Thoracic aorta (tissue), 2 donors: ENCODE data around the gene FSD1. TPM values are rescaled to one million over a fixed set of nuclear protein-coding genes. Genes with fewer than 3 reads are reported as not detected.

ENCODE experiments used
- ATAC-seq: fragments of 150-250 bp; one replicate; pipeline ENCODE4 v1.8.0; 2017; ENCODE audit warnings: low read depth; ENCODE audit not compliant: insufficient number of reproducible peaks, low FRiP score
- DNase-seq: peaks from one replicate; pipeline ENCODE4 v3.0.0-alpha.2; 2020; ENCODE audit warnings: low spot score
- H3K27ac ChIP-seq, 2 donors: fragments of 200-600 bp; sonication (generic); 1 replicate in 1 of 2; 2 replicates in 1 of 2; pipeline ENCODE4 v1.5.1; 2016; ENCODE audit warnings: mild to moderate bottlenecking in 2 of 2, moderate library complexity in 2 of 2
- H3K27me3 ChIP-seq: fragments of 200-600 bp; sonication (generic); replicated peaks from 2 replicates; pipeline ENCODE4 v1.6.0; 2016; ENCODE audit warnings: mild to moderate bottlenecking; ENCODE audit not compliant: insufficient read depth
- H3K36me3 ChIP-seq: fragments of 200-600 bp; sonication (generic); one replicate; pipeline ENCODE4 v1.5.1; 2016
- H3K4me1 ChIP-seq, 2 donors: fragments of 200-600 bp; sonication (generic); 1 replicate in 1 of 2; 2 replicates in 1 of 2; pipeline versions ENCODE4 v1.5.1 to v1.6.0; 2016; ENCODE audit warnings: low read depth in 2 of 2, mild to moderate bottlenecking in 1 of 2; ENCODE audit not compliant: control insufficient read depth in 1 of 2
- H3K4me3 ChIP-seq: fragments of 200-600 bp; sonication (generic); 2 replicates; pipeline ENCODE4 v1.5.1; 2016; ENCODE audit warnings: mild to moderate bottlenecking
- H3K9me3 ChIP-seq: fragments of 200-600 bp; sonication (generic); 2 replicates; pipeline ENCODE4 v1.5.1; 2016
- total RNA-seq, 2 donors: library from RNA; depleted of rRNA; stranded (reverse); fragments of >200 nt; gene quantifications; one replicate each; pipeline versions ENCODE4 v1.1.0 to v1.2.3, GENCODE V29; 2016
- TF ChIP-seq, protein P1 (sequence below): fragments of 200-600 bp; sonication (generic); IDR thresholded peaks from one replicate; pipeline ENCODE4 v1.5.1; 2019; ENCODE audit warnings: antibody characterized with exemption

Gene FSD1
- total RNA-seq, 2 donors from 2014 or later, result not detected

DNA sequence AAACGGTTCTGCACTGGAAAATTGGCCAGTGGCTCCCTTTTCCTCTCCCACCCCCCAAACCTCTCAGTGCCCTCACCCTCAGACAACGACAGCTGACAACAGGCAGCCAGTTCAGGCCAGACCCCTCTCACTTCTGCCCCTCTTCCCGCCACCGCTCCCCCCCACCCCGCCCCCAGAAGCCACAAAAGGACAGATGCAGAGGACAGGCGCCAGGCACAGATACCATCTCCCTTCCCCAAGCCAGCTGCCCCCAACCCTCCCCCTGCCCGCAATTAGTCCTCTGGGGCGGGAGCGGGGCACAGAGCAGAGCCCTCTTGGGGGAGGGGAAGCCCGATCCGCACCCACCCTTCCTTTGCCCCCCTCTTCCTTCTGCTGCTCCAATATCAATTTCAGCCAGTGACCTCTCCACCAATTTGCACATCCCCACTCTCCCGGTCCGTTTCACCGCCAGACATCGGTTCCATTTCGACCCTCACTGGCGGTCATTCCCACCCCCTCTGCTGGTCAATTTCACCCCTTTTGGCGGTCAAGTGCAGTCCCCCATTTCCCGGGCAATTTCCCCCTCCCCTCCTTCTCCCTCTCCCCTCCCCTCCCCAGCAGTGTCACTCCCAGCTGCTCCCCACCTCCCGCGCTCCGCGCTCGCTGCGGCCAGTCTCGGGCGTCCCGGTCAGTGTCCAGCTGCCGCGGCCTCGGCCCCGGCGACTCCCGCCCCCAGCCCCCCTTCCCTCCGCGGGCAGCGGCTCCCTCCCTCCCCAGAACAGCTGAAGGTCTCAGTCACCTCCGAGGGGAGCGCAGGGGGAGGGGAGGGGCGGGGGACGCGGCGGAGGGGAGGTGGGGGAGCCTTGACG lies 25.8 kb upstream of the FSD1 start, which contains the start of gene SHD:
Gene SHD (plus strand): TSS at position 848 of the 848 bp plus-strand sequence. CDS start 798 bp downstream, outside the sequence.
- peaks cover 13% of the 10 kb centered on the region for H3K27me3 ChIP-seq

DNA sequence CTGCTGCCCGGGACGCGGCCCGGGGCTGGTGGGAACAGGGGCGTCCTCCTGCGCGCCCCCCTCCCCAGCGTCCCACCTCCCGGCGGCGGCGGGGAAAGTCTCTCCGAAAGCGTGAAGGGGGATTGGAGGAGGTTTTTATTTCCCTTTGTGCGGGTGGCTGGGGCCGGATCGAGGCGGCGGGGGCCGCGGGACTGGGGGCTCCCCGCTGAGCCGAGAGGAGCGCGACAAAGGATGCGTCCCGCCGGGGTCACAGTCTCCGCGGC lies 25.2 kb upstream of the FSD1 start:
- Histone ChIP-seq H3K9me3 (no peaks in the 10 kb centered on the region), H3K36me3 (no peaks in the 10 kb centered on the region), H3K4me3 (peak overlapping the region; percentile 5), H3K27ac (no peak overlapping the region), H3K27me3 (peaks cover 13% of the 10 kb centered on the region), H3K4me1 (peaks cover 0 to 3% of the 10 kb centered on the region in 2 donors)
- TF ChIP-seq, protein P1, sequence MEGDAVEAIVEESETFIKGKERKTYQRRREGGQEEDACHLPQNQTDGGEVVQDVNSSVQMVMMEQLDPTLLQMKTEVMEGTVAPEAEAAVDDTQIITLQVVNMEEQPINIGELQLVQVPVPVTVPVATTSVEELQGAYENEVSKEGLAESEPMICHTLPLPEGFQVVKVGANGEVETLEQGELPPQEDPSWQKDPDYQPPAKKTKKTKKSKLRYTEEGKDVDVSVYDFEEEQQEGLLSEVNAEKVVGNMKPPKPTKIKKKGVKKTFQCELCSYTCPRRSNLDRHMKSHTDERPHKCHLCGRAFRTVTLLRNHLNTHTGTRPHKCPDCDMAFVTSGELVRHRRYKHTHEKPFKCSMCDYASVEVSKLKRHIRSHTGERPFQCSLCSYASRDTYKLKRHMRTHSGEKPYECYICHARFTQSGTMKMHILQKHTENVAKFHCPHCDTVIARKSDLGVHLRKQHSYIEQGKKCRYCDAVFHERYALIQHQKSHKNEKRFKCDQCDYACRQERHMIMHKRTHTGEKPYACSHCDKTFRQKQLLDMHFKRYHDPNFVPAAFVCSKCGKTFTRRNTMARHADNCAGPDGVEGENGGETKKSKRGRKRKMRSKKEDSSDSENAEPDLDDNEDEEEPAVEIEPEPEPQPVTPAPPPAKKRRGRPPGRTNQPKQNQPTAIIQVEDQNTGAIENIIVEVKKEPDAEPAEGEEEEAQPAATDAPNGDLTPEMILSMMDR, result no peak
- ATAC-seq, result no peak
- no peak for DNase-seq

More for the DNA sequence above, 25.8 kb upstream of the FSD1 start, which contains the start of gene SHD:
- H3K27ac ChIP-seq, result no peak within 1 kb of the TSS
- no peak for DNase-seq
- TF ChIP-seq, protein P1, result no peak
- no peak for ATAC-seq
- H3K4me3 ChIP-seq, result peak within 1 kb of the TSS; percentile 5
- peaks cover 0 to 3% of the 10 kb centered on the region in 2 donors for H3K4me1 ChIP-seq
- no peaks in the 10 kb centered on the region for H3K36me3 ChIP-seq
- H3K9me3 ChIP-seq, result no peaks in the 10 kb centered on the region

- DNase-seq (no peak), ATAC-seq (no peak)
- no peak overlapping the region for H3K27ac ChIP-seq
- H3K4me1 ChIP-seq, result peaks cover 0 to 3% of the 10 kb centered on the region in 2 donors
- TF ChIP-seq, protein P1, result no peak
- peaks cover 19% of the 10 kb centered on the region for H3K27me3 ChIP-seq
- peak overlapping the region; percentile 5 for H3K4me3 ChIP-seq
- H3K9me3 ChIP-seq, result no peaks in the 10 kb centered on the region
- no peaks in the 10 kb centered on the region for H3K36me3 ChIP-seq
Observed at GRCh38 chr19:4279530-4280422, 24.6 kb upstream of the FSD1 start.

DNA sequence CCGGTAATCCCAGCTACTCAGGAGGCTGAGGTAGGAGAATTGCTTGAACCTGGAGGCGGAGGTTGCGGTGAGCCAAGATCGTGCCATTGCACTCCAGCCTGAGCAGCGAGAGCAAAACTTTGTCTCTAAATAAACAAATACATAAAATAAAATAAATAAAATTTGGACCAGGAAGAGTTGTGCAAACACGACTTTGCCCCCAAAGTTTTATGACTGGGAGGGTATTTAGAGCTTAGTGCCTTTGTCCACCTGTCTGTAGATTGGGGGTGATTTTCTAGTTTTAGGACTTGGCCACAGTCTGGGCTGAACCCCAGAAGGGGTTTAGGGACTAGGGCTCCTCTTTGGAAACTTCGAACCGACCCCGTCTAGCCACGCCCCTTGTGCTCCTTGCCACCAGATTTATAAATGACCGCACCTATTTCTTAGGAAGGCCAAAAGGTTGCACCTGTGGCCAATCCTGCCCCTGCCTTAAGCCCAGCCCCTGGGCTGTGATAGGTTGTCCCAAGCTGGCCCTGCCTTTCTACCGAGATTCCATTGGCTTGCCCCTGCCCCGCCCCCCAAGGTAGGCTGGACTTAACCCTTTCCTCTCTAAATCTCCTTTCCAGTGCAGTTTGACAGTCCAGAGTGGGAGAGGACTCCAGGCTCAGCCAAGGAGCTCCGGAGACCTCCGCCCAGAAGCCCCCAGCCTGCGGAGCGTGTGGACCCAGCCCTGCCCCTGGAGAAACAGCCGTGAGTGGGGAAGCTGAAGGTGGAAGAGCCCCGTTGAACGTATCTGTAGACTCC lies 20.0 kb upstream of the FSD1 start:
- DNase-seq (no peak), ATAC-seq (no peak)
- TF ChIP-seq, protein P1, result no peak
- Histone ChIP-seq H3K27me3 (peaks cover 17% of the 10 kb centered on the region), H3K27ac (no peak overlapping the region), H3K9me3 (no peaks in the 10 kb centered on the region), H3K4me3 (no peak overlapping the region), H3K36me3 (no peaks in the 10 kb centered on the region), H3K4me1 (peaks cover 0 to 2% of the 10 kb centered on the region in 2 donors)
